K562 (cell line): ENCODE results near the gene ERP27. TPM values are rescaled to one million over a fixed set of nuclear protein-coding genes. Genes with fewer than 3 reads are reported as not detected.

Experiments used
- ATAC-seq: fragments of 200-7000 bp; cut with Tn5 transposase; 3 replicates; pipeline ENCODE4 v1.9.1; 2020; ENCODE audit warnings: moderate library complexity
- BruUV-seq: library from RNA; stranded (reverse); fragments of 400-500 nt; replicated peaks from 2 replicates; lab custom pipeline; 2021; lab: Mats Ljungman, UMichigan
- CTCF ChIA-PET: fragments of 300-600 bp; formaldehyde crosslinking; extraction: SDS; loops from one replicate; lab custom pipeline; 2021; ENCODE audit warnings: low intra/inter-chr PET ratio; lab: Yijun Ruan, JAX
- POLR2A ChIA-PET: fragments of 300-600, 350-650 bp; sonication (Branson Sonifier 250); formaldehyde crosslinking; extraction: SDS; loops from one replicate; lab custom pipeline; 2021; ENCODE audit warnings: antibody characterized with exemption, inconsistent platforms; lab: Yijun Ruan, JAX
- DNase-seq, 4 experiments: peaks; one replicate each; pipeline versions ENCODE4 v3.0.0 to v3.0.0-alpha.2; 2011 to 2018; ENCODE audit warnings: low spot score in 3 of 4, mixed read lengths in 3 of 4; ENCODE audit errors: extremely low read depth in 1 of 4
- FAIRE-seq: peaks from 2 replicates; lab custom pipeline; 2011; peaks lifted over from hg19 to GRCh38; lab: Jason Lieb, UNC
- H2AFZ ChIP-seq: 2 replicates; pipeline ENCODE4 v1.6.0; 2011; ENCODE audit warnings: low read depth, low read length, control low read depth, inconsistent platforms
- H3K27ac ChIP-seq: fragments of 200-600 bp; 3 replicates; pipeline ENCODE4 v1.8.0; 2011; ENCODE audit warnings: low read depth, mild to moderate bottlenecking, control low read depth, inconsistent platforms, low read length, moderate library complexity, mixed read lengths; ENCODE audit errors: extremely low read depth
- H3K27me3 ChIP-seq, 2 experiments: fragments of 300-600 bp in 1 of 2; 2 replicates in 1 of 2; 3 replicates in 1 of 2; pipeline versions ENCODE4 v1.6.0 to v1.8.0; 2011; ENCODE audit warnings: inconsistent platforms in 2 of 2, low read length in 2 of 2, mild to moderate bottlenecking in 1 of 2, mixed read lengths in 1 of 2, moderate library complexity in 1 of 2; ENCODE audit not compliant: control insufficient read depth in 2 of 2, insufficient read depth in 2 of 2
- H3K36me3 ChIP-seq: fragments of 300-600 bp; 3 replicates; pipeline ENCODE4 v1.8.0; 2011; ENCODE audit warnings: mild to moderate bottlenecking, low read length, inconsistent platforms; ENCODE audit not compliant: control insufficient read depth, insufficient read depth
- H3K4me1 ChIP-seq, 2 experiments: fragments of 200-600 bp in 1 of 2; replicated peaks in 1 of 2; 2 replicates in 1 of 2; 3 replicates in 1 of 2; pipeline versions ENCODE4 v1.5.1 to v1.8.0; 2011; ENCODE audit warnings: inconsistent platforms in 2 of 2, low read length in 2 of 2, mild to moderate bottlenecking in 1 of 2, mixed read lengths in 1 of 2, moderate library complexity in 1 of 2; ENCODE audit not compliant: control insufficient read depth in 2 of 2, insufficient read depth in 2 of 2
- H3K4me2 ChIP-seq: 2 replicates; pipeline ENCODE4 v1.6.1; 2011; ENCODE audit warnings: low read length, control low read depth, inconsistent platforms, mixed read lengths; ENCODE audit not compliant: insufficient read depth
- H3K4me3 ChIP-seq: fragments of 200-600 bp; sonication (generic), shearing (Covaris generic); 2 replicates; pipeline ENCODE4 v1.5.1; 2016; ENCODE audit warnings: control low read depth, inconsistent platforms
- H3K79me2 ChIP-seq: fragments of 200-600 bp; 3 replicates; pipeline ENCODE4 v1.8.0; 2011; ENCODE audit warnings: low read length, inconsistent platforms; ENCODE audit not compliant: control insufficient read depth, insufficient read depth
- H3K9ac ChIP-seq, 2 experiments: 2 replicates each; pipeline versions ENCODE4 v1.6.0 to v1.6.1; 2011; ENCODE audit warnings: low read depth in 2 of 2, low read length in 2 of 2, control low read depth in 1 of 2, inconsistent platforms in 1 of 2, mild to moderate bottlenecking in 1 of 2, mixed read lengths in 1 of 2; ENCODE audit not compliant: insufficient read depth in 1 of 2
- H3K9me1 ChIP-seq: one replicate; pipeline ENCODE4 v1.6.0; 2011; ENCODE audit warnings: inconsistent platforms, mild to moderate bottlenecking, low read length, moderate library complexity; ENCODE audit not compliant: control insufficient read depth, insufficient read depth
- H3K9me3 ChIP-seq: replicated peaks from 2 replicates; pipeline ENCODE4 v1.5.1; 2011; ENCODE audit warnings: low read depth, low read length, inconsistent platforms; ENCODE audit not compliant: control insufficient read depth, insufficient read depth
- H4K20me1 ChIP-seq: replicated peaks from 2 replicates; pipeline ENCODE4 v1.6.1; 2011; ENCODE audit warnings: low read length, inconsistent platforms, mixed read lengths; ENCODE audit not compliant: control insufficient read depth, insufficient read depth
- COPS2 ChIP-seq: fragments of 450-650 bp; conservative IDR thresholded peaks from 2 replicates; pipeline ENCODE4 v1.6.1; 2016; ENCODE audit warnings: mild to moderate bottlenecking, moderate library complexity
- CREB1 ChIP-seq, 2 experiments: sonication (generic) in 1 of 2; formaldehyde crosslinking in 1 of 2; IDR thresholded peaks; 2 replicates each; pipeline versions ENCODE4 v1.6.1 to v1.8.0; 2012 to 2022; ENCODE audit warnings: inconsistent platforms in 1 of 2, mild to moderate bottlenecking in 1 of 2, missing genetic modification reagents in 1 of 2, moderate library complexity in 1 of 2
- ELF1 ChIP-seq: fragments of 200-800 bp; sonication (Bioruptor generic); IDR thresholded peaks from 2 replicates; pipeline ENCODE4 v1.6.1; 2016; ENCODE audit warnings: missing genetic modification characterization, missing compliant biosample characterization
- FOSL1 ChIP-seq: fragments of 200-800 bp; sonication (Bioruptor generic); conservative IDR thresholded peaks from 2 replicates; pipeline ENCODE4 v1.6.1; 2016; ENCODE audit warnings: missing genetic modification characterization, missing compliant biosample characterization
- HNRNPUL1 ChIP-seq: fragments of 200-400 bp; formaldehyde crosslinking; IDR thresholded peaks from 2 replicates; pipeline ENCODE4 v1.6.1; 2017; ENCODE audit warnings: low read length
- KHSRP ChIP-seq: fragments of 450-650 bp; IDR thresholded peaks from 2 replicates; pipeline ENCODE4 v1.6.1; 2017
- MBD2 ChIP-seq: sonication (generic); IDR thresholded peaks from 2 replicates; pipeline ENCODE4 v1.6.1; 2016; ENCODE audit warnings: low read depth, borderline replicate concordance
- MCM7 ChIP-seq, 2 experiments: fragments of 450-650 bp; IDR thresholded peaks; 2 replicates each; pipeline ENCODE4 v1.6.1; 2016 to 2018
- MTF1 ChIP-seq: fragments of 250-450 bp; sonication (Bioruptor Pico); IDR thresholded peaks from 2 replicates; pipeline ENCODE4 v1.9.0; 2021; ENCODE audit warnings: moderate library complexity, mild to moderate bottlenecking, inconsistent platforms, borderline replicate concordance
- NR2F6 ChIP-seq: fragments of 450-650 bp; formaldehyde crosslinking; IDR thresholded peaks from 2 replicates; pipeline ENCODE4 v1.4.0; 2020; ENCODE audit warnings: mild to moderate bottlenecking
- SREBF1 ChIP-seq: fragments of 150-350 bp; IDR thresholded peaks from 2 replicates; pipeline ENCODE4 v1.6.1; 2014; ENCODE audit warnings: antibody characterized with exemption, low read depth, low read length, borderline replicate concordance
- TCF7 ChIP-seq: sonication (generic); IDR thresholded peaks from 2 replicates; pipeline ENCODE4 v1.6.1; 2016; ENCODE audit warnings: antibody characterized with exemption, borderline replicate concordance
- ZBTB17 ChIP-seq: fragments of 450-650 bp; formaldehyde crosslinking; IDR thresholded peaks from 2 replicates; pipeline ENCODE4 v1.4.0; 2020; ENCODE audit warnings: mild to moderate bottlenecking
- ZBTB8A ChIP-seq: fragments of 450-650 bp; IDR thresholded peaks from 2 replicates; pipeline ENCODE4 v1.6.1; 2018; ENCODE audit warnings: mild to moderate bottlenecking, moderate library complexity; ENCODE audit not compliant: partially characterized antibody
- ZFPM2 ChIP-seq: fragments of 250-450 bp; sonication (Bioruptor Pico); IDR thresholded peaks from 2 replicates; pipeline ENCODE4 v1.5.1; 2022; ENCODE audit warnings: mild to moderate bottlenecking
- ZNF445 ChIP-seq: fragments of 250-450 bp; sonication (Bioruptor Pico); IDR thresholded peaks from 2 replicates; pipeline ENCODE4 v1.4.0; 2020; ENCODE audit warnings: low read depth, mild to moderate bottlenecking, moderate library complexity
- WGBS: fragments of 100-300 bp; shearing (Covaris generic); methylation state at CpG from one replicate; pipeline ENCODE4 v1.1.6; 2016; ENCODE audit warnings: low coverage, mixed read lengths; ENCODE audit not compliant: insufficient coverage; ENCODE audit errors: missing lambda C conversion rate; 5-methylcytosine and 5-hydroxymethylcytosine counted together
- in situ Hi-C: fragments of 300-500 bp; cut with MboI; formaldehyde crosslinking; loops from 4 replicates; pipeline ENCODE4 v1.15.0; 2018; ENCODE audit warnings: inconsistent platforms, mixed read lengths
- intact Hi-C: fragments of 100-400 bp; cut with micrococcal nuclease; formaldehyde crosslinking; loops from 2 replicates; pipeline ENCODE4 v1.14.2; 2022
- polyA plus RNA-seq, 8 experiments: library from polyadenylated mRNA; depleted of rRNA in 4 of 8; stranded (reverse) in 5 of 8; unstranded in 3 of 8; fragments of >200 nt; fragmentation: Nextera tagmentation in 2 of 8; fragmentation: Illumina TruSeq in 1 of 8; extraction: Ambion mirVana in 2 of 8; extraction: Trizol in 1 of 8; gene quantifications; 2 replicates each; pipeline versions ENCODE4 v1.2.1 to v1.2.3, GENCODE V29; 2011 to 2014; ENCODE audit warnings: inconsistent platforms in 1 of 8, missing spikeins in 1 of 8
- total RNA-seq, 7 experiments: library from RNA; depleted of rRNA in 6 of 7; stranded (reverse); fragments of >200 nt in 6 of 7; fragmentation: Illumina TruSeq in 2 of 7; extraction: Trizol in 2 of 7; gene quantifications; 2 replicates each; pipeline versions ENCODE4 v1.2.1 to v1.2.3, GENCODE V29; 2011 to 2021; ENCODE audit warnings: low replicate concordance in 1 of 7
- TF ChIP-seq, protein P1 (sequence below): fragments of 250-450 bp; sonication (Bioruptor Pico); IDR thresholded peaks from 2 replicates; pipeline ENCODE4 v1.5.0; 2021; ENCODE audit warnings: mild to moderate bottlenecking, moderate library complexity

The ERP27 gene
- total and polyA plus RNA-seq, 9 of the 15 experiments (the other 6 are each of a cell fraction or from before 2014, with no cell fraction given) = 0.07 to 0.27 (median 0.11) TPM; not detected in 6

DNA sequence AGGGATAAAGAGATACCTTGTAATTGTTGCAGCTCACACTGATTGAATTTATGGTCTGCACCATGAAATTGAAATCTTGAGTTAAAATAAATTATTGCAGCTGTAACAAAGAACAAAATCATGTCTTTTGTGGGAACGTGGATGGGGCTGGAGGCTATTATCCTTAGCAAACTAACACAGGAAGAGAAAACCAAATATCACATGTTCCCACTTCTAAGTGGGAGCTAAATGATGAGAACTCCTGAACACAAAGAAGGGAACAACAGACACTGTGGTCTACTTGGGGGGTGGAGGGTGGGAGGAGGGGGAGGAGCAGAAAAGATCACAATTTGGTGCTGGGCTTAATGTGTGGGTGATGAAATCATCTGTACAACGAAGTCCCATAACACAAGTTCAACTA, 22.6 kb downstream of the ERP27 start:
- no peak overlapping the region for H3K4me3 ChIP-seq
- no peaks in the 10 kb centered on the region for H3K36me3 ChIP-seq
- no peak for DNase-seq
- no peaks in the 10 kb centered on the region for H3K27me3 ChIP-seq
- no peak for FAIRE-seq
- no peak for ATAC-seq
- ChIA-PET POLR2A (no interaction called here), CTCF (no interaction called here)
- H3K79me2 ChIP-seq = no peaks in the 10 kb centered on the region
- 0% methylated on average over 2 of the region's 2 CpGs for WGBS
- no peaks in the 10 kb centered on the region for H4K20me1 ChIP-seq
- H3K9ac ChIP-seq = no peak overlapping the region
- H3K9me3 ChIP-seq = no peaks in the 10 kb centered on the region
- H3K27ac ChIP-seq = no peak overlapping the region
- no TSS peak for BruUV-seq
- TF ChIP-seq ZBTB8A (no peak), MTF1 (CRISPR knock-in tag) (no peak), COPS2 (no peak), ELF1 (tag) (no peak), NR2F6 (no peak), CREB1 (IDR thresholded peaks at IDR 0.05) (no peak), CREB1 (CRISPR knock-in tag; IDR thresholded peaks at IDR 0.05) (no peak)
- no peaks in the 10 kb centered on the region for H3K4me1 ChIP-seq
- no peaks in the 10 kb centered on the region for H3K9me1 ChIP-seq
- in situ Hi-C loops = no loop called here
- H2AFZ ChIP-seq = no peak overlapping the region
- intact Hi-C loops = no loop called here
- H3K4me2 ChIP-seq = no peak overlapping the region

DNA sequence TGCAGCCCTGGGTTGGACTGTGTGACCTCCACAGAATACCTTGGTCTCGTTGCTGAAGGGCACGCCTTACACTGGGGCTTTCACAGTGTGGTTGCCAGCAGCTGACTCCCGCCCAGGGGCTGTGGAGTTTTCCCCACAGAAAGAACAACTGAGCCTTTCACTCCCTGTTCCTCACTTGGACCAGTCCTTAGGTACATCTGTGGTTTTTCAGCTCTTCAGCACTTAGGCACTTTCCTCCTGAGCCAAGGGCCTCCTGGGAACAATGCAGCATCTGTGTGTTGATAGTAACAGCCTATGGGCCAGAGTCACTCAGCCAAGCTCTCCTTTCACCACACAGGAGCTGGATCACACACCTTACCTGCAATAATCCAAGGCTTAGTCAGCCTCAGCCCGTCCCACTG, 25.0 kb downstream of the ERP27 start:
- H3K4me2 ChIP-seq = no peak overlapping the region
- in situ Hi-C loops = no loop called here
- no peaks in the 10 kb centered on the region for H3K27me3 ChIP-seq
- H3K4me1 ChIP-seq = no peaks in the 10 kb centered on the region
- no peak overlapping the region for H3K4me3 ChIP-seq
- no peak for DNase-seq
- H3K9me1 ChIP-seq = no peaks in the 10 kb centered on the region
- no peaks in the 10 kb centered on the region for H3K79me2 ChIP-seq
- H4K20me1 ChIP-seq = no peaks in the 10 kb centered on the region
- no peak for FAIRE-seq
- no peak overlapping the region for H3K9ac ChIP-seq
- BruUV-seq = no TSS peak
- H3K9me3 ChIP-seq = no peaks in the 10 kb centered on the region
- no peak for ATAC-seq
- no peak overlapping the region for H2AFZ ChIP-seq
- intact Hi-C loops = no loop called here
- ChIA-PET POLR2A (no interaction called here), CTCF (no interaction called here)
- H3K27ac ChIP-seq = no peak overlapping the region
- 8% methylated on average over 4 of the region's 4 CpGs for WGBS
- H3K36me3 ChIP-seq = no peaks in the 10 kb centered on the region
- no peak for TF ChIP-seq FOSL1 (tag)
- no peak for TF ChIP-seq SREBF1
- no peak for TF ChIP-seq KHSRP
- TF ChIP-seq, protein P1, sequence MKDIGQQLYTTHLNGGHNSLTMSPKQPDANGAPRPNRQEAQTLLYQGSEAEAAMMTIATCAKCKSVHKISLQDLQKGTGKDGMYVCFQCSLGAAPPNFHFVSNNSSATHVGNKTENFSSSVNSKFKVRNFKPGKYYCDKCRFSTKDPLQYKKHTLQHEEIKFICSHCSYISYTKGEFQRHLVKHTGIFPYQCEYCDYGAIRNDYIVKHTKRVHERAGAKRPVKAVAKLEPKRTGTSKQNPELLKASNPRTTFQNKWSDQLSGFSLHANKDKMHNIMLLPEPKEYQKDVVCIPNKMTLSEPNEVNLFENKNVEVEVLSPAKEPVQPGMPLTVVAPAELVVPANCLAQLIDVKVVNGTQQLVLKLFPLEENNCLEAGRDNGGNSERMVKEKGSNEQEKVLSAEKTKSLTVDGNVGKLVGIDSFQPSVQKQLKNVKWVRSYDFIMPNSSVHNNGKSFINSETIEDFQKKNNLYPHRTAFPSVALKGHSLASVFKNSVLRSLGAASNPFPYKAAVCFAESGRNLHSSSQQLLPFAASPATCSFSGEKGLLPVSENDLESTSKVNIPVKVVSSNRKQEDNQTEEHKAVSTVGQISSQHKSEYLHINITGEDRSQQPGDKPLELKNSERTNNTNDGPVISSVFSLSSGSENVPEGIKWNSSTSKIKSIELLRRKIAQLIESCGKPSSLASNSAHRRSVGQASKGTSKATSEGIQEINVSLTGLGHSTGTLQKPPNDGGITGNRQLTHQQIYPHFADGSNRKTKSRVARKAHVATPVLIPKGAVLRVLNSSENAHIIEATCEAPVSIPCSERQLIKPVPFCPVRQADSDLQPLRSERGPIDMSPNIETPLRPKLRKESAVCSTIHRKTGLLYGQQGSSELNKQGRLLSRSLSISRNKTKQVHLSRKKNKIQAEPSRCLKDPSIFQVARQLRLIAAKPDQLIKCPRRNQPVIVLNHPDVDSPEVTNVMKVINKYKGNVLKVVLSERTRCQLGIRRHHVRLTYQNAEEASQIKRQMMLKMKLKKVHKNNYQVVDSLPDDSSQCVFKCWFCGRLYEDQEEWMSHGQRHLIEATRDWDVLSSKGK (CRISPR knock-in tag) = no peak
- no peak for TF ChIP-seq MBD2
- TF ChIP-seq HNRNPUL1 = no peak
- no peak for TF ChIP-seq MCM7 (IDR thresholded peaks at IDR 0.05)
- TF ChIP-seq TCF7 = no peak
- no peak for TF ChIP-seq ZNF445 (CRISPR knock-in tag)
- no peak for TF ChIP-seq ZFPM2 (CRISPR knock-in tag)
- TF ChIP-seq ZBTB17 = no peak
